ENCODE data around the gene LGALS7. TPM values are rescaled to one million over a fixed set of nuclear protein-coding genes. Genes with fewer than 3 reads are reported as not detected.

LGALS7 gene
- total RNA-seq, 4 donors from 2014 or later: not detected

DNA sequence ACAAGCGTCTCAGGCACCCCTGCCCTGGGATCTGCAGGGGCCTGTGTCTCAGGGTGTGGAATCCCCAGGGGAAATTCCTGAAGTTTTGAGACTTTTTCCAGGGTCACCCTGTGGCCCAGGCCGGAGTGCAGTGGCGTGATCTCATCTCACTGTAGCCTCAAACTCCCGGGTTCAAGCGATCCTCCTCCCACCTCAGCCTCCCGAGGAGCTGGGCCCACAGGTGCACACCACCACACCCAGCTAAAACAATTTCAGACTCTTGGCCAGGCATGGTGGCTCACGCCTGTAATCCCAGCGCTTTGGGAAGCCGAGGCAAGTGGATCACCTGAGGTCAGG is 33.1 kb downstream of the LGALS7 start:
- H3K27ac ChIP-seq: peak overlapping the region in 2 of 4 donors; percentile 17 to 60
- H3K9me3 ChIP-seq: no peaks in the 10 kb centered on the region
- no peak overlapping the region for H3K4me3 ChIP-seq
- peaks cover 0 to 23% (median 6%) of the 10 kb centered on the region in 4 donors for H3K4me1 ChIP-seq
- TF ChIP-seq EP300 (IDR thresholded peaks at IDR 0.05) (no peak), POLR2A (IDR thresholded peaks at IDR 0.05) (no peak)
- TF ChIP-seq, protein P1, sequence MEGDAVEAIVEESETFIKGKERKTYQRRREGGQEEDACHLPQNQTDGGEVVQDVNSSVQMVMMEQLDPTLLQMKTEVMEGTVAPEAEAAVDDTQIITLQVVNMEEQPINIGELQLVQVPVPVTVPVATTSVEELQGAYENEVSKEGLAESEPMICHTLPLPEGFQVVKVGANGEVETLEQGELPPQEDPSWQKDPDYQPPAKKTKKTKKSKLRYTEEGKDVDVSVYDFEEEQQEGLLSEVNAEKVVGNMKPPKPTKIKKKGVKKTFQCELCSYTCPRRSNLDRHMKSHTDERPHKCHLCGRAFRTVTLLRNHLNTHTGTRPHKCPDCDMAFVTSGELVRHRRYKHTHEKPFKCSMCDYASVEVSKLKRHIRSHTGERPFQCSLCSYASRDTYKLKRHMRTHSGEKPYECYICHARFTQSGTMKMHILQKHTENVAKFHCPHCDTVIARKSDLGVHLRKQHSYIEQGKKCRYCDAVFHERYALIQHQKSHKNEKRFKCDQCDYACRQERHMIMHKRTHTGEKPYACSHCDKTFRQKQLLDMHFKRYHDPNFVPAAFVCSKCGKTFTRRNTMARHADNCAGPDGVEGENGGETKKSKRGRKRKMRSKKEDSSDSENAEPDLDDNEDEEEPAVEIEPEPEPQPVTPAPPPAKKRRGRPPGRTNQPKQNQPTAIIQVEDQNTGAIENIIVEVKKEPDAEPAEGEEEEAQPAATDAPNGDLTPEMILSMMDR (IDR thresholded peaks at IDR 0.05): no peak
- WGBS, 2 donors: 61 to 76% methylated on average over 9 of the region's 9 CpGs
- DNase-seq (ENCODE audit: low spot score in 2 of 2): no peak
- no peaks in the 10 kb centered on the region for H3K27me3 ChIP-seq
- H3K36me3 ChIP-seq: no peaks in the 10 kb centered on the region

DNA sequence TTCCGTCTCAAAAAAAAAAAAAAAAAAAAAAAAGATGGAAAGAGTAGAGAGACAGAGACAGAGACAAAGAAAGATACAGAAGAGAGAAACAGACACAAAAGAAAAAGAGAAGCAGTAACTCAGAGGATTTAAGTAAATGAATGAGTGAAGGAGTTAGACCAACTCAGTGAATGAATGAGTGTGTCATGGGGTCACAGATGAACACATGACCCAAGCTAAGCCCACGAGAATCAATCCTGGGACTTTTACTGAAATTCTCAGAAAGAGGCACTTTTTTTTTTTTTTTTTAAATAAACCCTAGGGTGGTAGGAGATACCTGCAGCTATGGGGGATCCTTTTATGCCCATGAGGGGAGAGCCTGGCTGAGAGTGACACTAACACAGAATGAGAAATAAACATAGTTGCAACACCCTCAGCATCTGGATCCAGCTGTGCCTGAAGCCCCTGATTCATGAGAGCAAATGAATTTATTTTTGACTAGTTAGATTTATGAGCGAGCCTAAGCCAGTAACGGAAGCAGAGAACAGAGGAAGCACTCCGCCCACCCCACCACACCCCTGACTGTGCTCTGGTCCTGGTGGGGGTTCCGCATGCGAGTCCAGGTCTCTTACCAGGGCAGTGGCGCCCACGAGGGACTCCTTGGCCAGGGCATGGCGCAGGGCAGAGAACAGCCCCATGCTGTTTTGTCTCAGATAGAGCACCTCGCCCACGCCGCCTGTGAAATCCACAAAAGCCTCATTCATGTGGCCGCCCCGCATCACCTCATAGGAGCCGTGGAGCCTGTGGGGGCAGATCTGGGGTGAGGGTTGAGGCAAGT is 33.7 kb downstream of the LGALS7 start:
- Histone ChIP-seq H3K9me3 (no peaks in the 10 kb centered on the region), H3K4me1 (peaks cover 0 to 27% (median 9%) of the 10 kb centered on the region in 4 donors), H3K36me3 (no peaks in the 10 kb centered on the region), H3K27ac (peak overlapping the region in 2 of 4 donors; percentile 17 to 60), H3K4me3 (no peak overlapping the region), H3K27me3 (no peaks in the 10 kb centered on the region)
- TF ChIP-seq EP300 (IDR thresholded peaks at IDR 0.05) (peak in 1 of 2 donors; percentile 61), POLR2A (IDR thresholded peaks at IDR 0.05) (no peak)
- WGBS, 2 donors: 45 to 59% methylated on average over 11 to 15 of the region's 16 CpGs
- no peak for DNase-seq (ENCODE audit: low spot score in 2 of 2)

- Histone ChIP-seq H3K4me1 (peaks cover 0 to 36% (median 16%) of the 10 kb centered on the region in 4 donors), H3K9me3 (no peaks in the 10 kb centered on the region), H3K27me3 (no peaks in the 10 kb centered on the region), H3K36me3 (no peaks in the 10 kb centered on the region), H3K4me3 (no peak overlapping the region), H3K27ac (peak overlapping the region in 1 of 4 donors; percentile 4)
- DNase-seq (ENCODE audit: low spot score in 2 of 2): no peak
- WGBS, 2 donors: 94 to 95% methylated on average over 11 to 21 of the region's 21 CpGs
- TF ChIP-seq POLR2A (IDR thresholded peaks at IDR 0.05) (no peak), EP300 (IDR thresholded peaks at IDR 0.05) (no peak)
- TF ChIP-seq, protein P1 (IDR thresholded peaks at IDR 0.05): no peak
Measured at GRCh38 chr19:38737921-38738737, 35.2 kb downstream of the LGALS7 start.

GRCh38 chr19:38737281-38737865 is 35.9 kb downstream of the LGALS7 start:
- Histone ChIP-seq H3K9me3 (no peaks in the 10 kb centered on the region), H3K27me3 (no peaks in the 10 kb centered on the region), H3K4me3 (peak overlapping the region in 1 of 4 donors; percentile 18), H3K4me1 (peaks cover 0 to 42% (median 16%) of the 10 kb centered on the region in 4 donors), H3K27ac (peak overlapping the region in 1 of 4 donors; percentile 4), H3K36me3 (peaks cover 0 to under 1% (median 0%) of the 10 kb centered on the region in 3 donors)
- no peak for DNase-seq (ENCODE audit: low spot score in 2 of 2)
- 55 to 61% methylated on average over 12 to 21 of the region's 22 CpGs for WGBS, 2 donors
- TF ChIP-seq POLR2A (IDR thresholded peaks at IDR 0.05) (no peak), EP300 (IDR thresholded peaks at IDR 0.05) (no peak)
- TF ChIP-seq, protein P1 (IDR thresholded peaks at IDR 0.05): no peak

GRCh38 chr19:38736413-38737280 is 36.7 kb downstream of the LGALS7 start:
- Histone ChIP-seq H3K9me3 (no peaks in the 10 kb centered on the region), H3K27ac (peak overlapping the region in 3 of 4 donors; percentile 60 to 67 (median 63)), H3K27me3 (no peaks in the 10 kb centered on the region), H3K4me1 (peaks cover 0 to 45% (median 16%) of the 10 kb centered on the region in 4 donors), H3K4me3 (peak overlapping the region; percentile 20 to 52 (median 36)), H3K36me3 (peaks cover 0 to 7% (median 0%) of the 10 kb centered on the region in 3 donors)
- DNase-seq (ENCODE audit: low spot score in 2 of 2): no peak
- WGBS, 2 donors: 9 to 19% methylated on average over 20 to 35 of the region's 36 CpGs
- TF ChIP-seq EP300 (IDR thresholded peaks at IDR 0.05) (no peak), POLR2A (IDR thresholded peaks at IDR 0.05) (no peak)
- TF ChIP-seq, protein P1 (IDR thresholded peaks at IDR 0.05): no peak

Data from tibial nerve (tissue), 4 donors.